Activated CD8-positive, alpha-beta T cell treated with anti-CD3 and anti-CD28 coated beads for 36 hours (primary cell): ENCODE measurements around the gene COLEC12. TPM values are rescaled to one million over a fixed set of nuclear protein-coding genes. Genes with fewer than 3 reads are reported as not detected.
A peak's percentile ranks its signal among the peaks of the same experiment; 100 is the strongest.

Experiments used
- ATAC-seq: fragments of 200-7000 bp; cut with Tn5 transposase; one replicate; pipeline ENCODE4 v1.10.0; 2021; ENCODE audit warnings: mild to moderate bottlenecking, moderate library complexity
- CTCF ChIA-PET: fragments of 350-600 bp; sonication (Branson Sonifier 250); formaldehyde crosslinking; loops from one replicate; lab custom pipeline; 2021; ENCODE audit warnings: antibody characterized with exemption; lab: Charles Lee
- POLR2A ChIA-PET: fragments of 350-600 bp; sonication (Branson Sonifier 250); formaldehyde crosslinking; loops from one replicate; lab custom pipeline; 2021; ENCODE audit warnings: antibody characterized with exemption; lab: Charles Lee
- DNase-seq: peaks from one replicate; pipeline ENCODE4 v3.0.0-alpha.2; 2020
- H3K27ac Mint-ChIP-seq: one replicate; pipeline ENCODE4 v1.8.0; 2021; ENCODE audit warnings: mild to moderate bottlenecking, mixed read lengths
- H3K27me3 Mint-ChIP-seq: one replicate; pipeline ENCODE4 v1.8.0; 2021; ENCODE audit warnings: mixed read lengths
- H3K36me3 Mint-ChIP-seq: one replicate; pipeline ENCODE4 v1.8.0; 2021; ENCODE audit warnings: low read depth, mixed read lengths
- H3K4me1 Mint-ChIP-seq: one replicate; pipeline ENCODE4 v1.8.0; 2021; ENCODE audit warnings: low read depth, mixed read lengths
- H3K4me3 Mint-ChIP-seq: one replicate; pipeline ENCODE4 v1.8.0; 2021; ENCODE audit warnings: mild to moderate bottlenecking, moderate library complexity, mixed read lengths
- H3K9me3 Mint-ChIP-seq: one replicate; pipeline ENCODE4 v1.8.0; 2021; ENCODE audit warnings: mixed read lengths
- intact Hi-C: fragments of 100-400 bp; cut with micrococcal nuclease; formaldehyde crosslinking; loops from one replicate; pipeline ENCODE4 v1.10.0; 2022
- total RNA-seq, 2 experiments: library from RNA; stranded (reverse); gene quantifications; one replicate each; pipeline ENCODE4 v1.2.3, GENCODE V29; 2021
- TF ChIP-seq, protein P1 (sequence below): fragments of 200-600 bp; IDR thresholded peaks from one replicate; pipeline ENCODE4 v1.8.0; 2022; ENCODE audit warnings: antibody characterized with exemption, mild to moderate bottlenecking

The COLEC12 gene
- total RNA-seq, 2 experiments from 2014 or later = not detected

DNA sequence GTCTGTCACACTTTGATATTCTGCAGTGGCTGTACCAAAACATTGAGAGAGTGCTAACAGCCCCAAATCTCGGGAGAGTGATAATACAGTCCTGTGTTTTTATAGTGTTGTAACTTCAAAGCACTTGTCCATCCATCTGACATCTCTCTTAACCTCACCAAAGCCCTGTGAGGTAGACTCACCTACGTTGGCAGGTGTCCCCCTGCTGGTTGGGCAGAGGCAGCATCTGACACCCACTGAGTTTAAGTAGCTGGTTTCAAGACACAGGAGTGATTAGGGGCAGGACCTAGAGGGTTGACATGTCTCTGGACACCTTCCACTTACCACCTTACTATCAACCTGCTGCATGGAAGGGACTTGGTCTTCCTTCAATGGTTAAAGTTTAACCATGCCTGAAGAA, 22.9 kb downstream of the COLEC12 start:
- POLR2A ChIA-PET = no interaction called here
- no peaks in the 10 kb centered on the region for H3K36me3 Mint-ChIP-seq
- no peak overlapping the region for H3K27ac Mint-ChIP-seq
- peak; percentile 31 for DNase-seq
- TF ChIP-seq, protein P1, sequence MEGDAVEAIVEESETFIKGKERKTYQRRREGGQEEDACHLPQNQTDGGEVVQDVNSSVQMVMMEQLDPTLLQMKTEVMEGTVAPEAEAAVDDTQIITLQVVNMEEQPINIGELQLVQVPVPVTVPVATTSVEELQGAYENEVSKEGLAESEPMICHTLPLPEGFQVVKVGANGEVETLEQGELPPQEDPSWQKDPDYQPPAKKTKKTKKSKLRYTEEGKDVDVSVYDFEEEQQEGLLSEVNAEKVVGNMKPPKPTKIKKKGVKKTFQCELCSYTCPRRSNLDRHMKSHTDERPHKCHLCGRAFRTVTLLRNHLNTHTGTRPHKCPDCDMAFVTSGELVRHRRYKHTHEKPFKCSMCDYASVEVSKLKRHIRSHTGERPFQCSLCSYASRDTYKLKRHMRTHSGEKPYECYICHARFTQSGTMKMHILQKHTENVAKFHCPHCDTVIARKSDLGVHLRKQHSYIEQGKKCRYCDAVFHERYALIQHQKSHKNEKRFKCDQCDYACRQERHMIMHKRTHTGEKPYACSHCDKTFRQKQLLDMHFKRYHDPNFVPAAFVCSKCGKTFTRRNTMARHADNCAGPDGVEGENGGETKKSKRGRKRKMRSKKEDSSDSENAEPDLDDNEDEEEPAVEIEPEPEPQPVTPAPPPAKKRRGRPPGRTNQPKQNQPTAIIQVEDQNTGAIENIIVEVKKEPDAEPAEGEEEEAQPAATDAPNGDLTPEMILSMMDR = no peak
- no peaks in the 10 kb centered on the region for H3K9me3 Mint-ChIP-seq
- peaks cover 6% of the 10 kb centered on the region for H3K27me3 Mint-ChIP-seq
- intact Hi-C loops = no loop called here
- CTCF ChIA-PET = interaction anchor here (0.6 to 1.0 kb wide), 3 partner anchors 14 to 1423 kb away, joined by 3 read pairs; no protein-coding TSS in a partner anchor
- H3K4me1 Mint-ChIP-seq = no peaks in the 10 kb centered on the region
- no peak overlapping the region for H3K4me3 Mint-ChIP-seq
- ATAC-seq = no peak

GRCh38 chr18:476251-476664, 24.2 kb downstream of the COLEC12 start:
- no peaks in the 10 kb centered on the region for H3K4me1 Mint-ChIP-seq
- no peaks in the 10 kb centered on the region for H3K9me3 Mint-ChIP-seq
- peaks cover 6% of the 10 kb centered on the region for H3K27me3 Mint-ChIP-seq
- TF ChIP-seq, protein P1 = no peak
- H3K27ac Mint-ChIP-seq = no peak overlapping the region
- ATAC-seq (no peak), DNase-seq (no peak)
- CTCF ChIA-PET = interaction anchor here (0.9 to 2.0 kb wide), 2 partner anchors 9 to 20 kb away, joined by 3 to 7 read pairs; no protein-coding TSS in a partner anchor
- no peaks in the 10 kb centered on the region for H3K36me3 Mint-ChIP-seq
- POLR2A ChIA-PET = no interaction called here
- intact Hi-C loops = no loop called here
- no peak overlapping the region for H3K4me3 Mint-ChIP-seq

GRCh38 chr18:475202-476031, 25.1 kb downstream of the COLEC12 start:
- H3K9me3 Mint-ChIP-seq = no peaks in the 10 kb centered on the region
- H3K27ac Mint-ChIP-seq = no peak overlapping the region
- no peaks in the 10 kb centered on the region for H3K4me1 Mint-ChIP-seq
- peaks cover 6% of the 10 kb centered on the region for H3K27me3 Mint-ChIP-seq
- no peak for ATAC-seq
- CTCF ChIA-PET = interaction anchor here (2.0 kb wide), 1 partner anchor 21 kb away, joined by 7 read pairs; no protein-coding TSS in a partner anchor
- TF ChIP-seq, protein P1 = no peak
- H3K36me3 Mint-ChIP-seq = no peaks in the 10 kb centered on the region
- POLR2A ChIA-PET = no interaction called here
- H3K4me3 Mint-ChIP-seq = no peak overlapping the region
- intact Hi-C loops = no loop called here
- no peak for DNase-seq

DNA sequence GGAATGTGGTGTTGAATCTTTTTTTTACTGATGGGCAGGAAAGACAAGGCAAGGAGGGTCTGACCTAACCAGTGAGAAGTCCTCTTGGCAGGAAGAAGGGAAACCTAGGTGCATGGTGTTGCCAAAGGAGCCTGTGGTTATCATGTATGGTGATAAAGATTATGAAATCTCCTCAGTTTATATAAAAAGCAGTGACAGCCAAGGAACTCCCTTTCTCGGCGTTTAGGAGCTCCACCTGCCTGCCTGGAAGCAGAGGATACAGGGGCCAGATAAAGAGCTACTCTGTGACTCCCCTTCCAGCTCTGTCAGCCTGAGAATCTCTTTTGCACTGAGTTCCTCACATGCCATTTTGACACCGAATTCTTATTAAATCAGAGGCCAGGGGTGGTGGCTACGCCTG, 26.1 kb downstream of the COLEC12 start:
- H3K27me3 Mint-ChIP-seq = peaks cover 6% of the 10 kb centered on the region
- POLR2A ChIA-PET = interaction anchor here (0.6 kb wide), 1 partner anchor 297 kb away, joined by 3 read pairs; no protein-coding TSS in a partner anchor

More for the DNA sequence above, 26.1 kb downstream of the COLEC12 start:
- ATAC-seq = no peak
- TF ChIP-seq, protein P1 = no peak
- Mint-ChIP-seq H3K27ac (no peak overlapping the region), H3K9me3 (no peaks in the 10 kb centered on the region), H3K4me1 (no peaks in the 10 kb centered on the region), H3K4me3 (no peak overlapping the region), H3K36me3 (no peaks in the 10 kb centered on the region)
- DNase-seq = no peak
- intact Hi-C loops = no loop called here
- CTCF ChIA-PET = no interaction called here
